HEK293 (cell line): ENCODE results near the gene SLC35C1.
A peak's percentile ranks its signal among the peaks of the same experiment; 100 is the strongest.

ENCODE experiments used
- BCL11A ChIP-seq: fragments of 450-650 bp; formaldehyde crosslinking; IDR thresholded peaks from 2 replicates; pipeline ENCODE4 v1.5.1; 2016; ENCODE audit warnings: low read depth, missing biosample characterization, missing genetic modification characterization
- EGR2 ChIP-seq: fragments of 450-650 bp; formaldehyde crosslinking; IDR thresholded peaks from 2 replicates; pipeline ENCODE4 v1.5.1; 2016; ENCODE audit warnings: low read depth, missing biosample characterization, missing genetic modification characterization
- ZBTB7A ChIP-seq: fragments of 450-650 bp; formaldehyde crosslinking; IDR thresholded peaks from 2 replicates; pipeline ENCODE4 v1.5.1; 2016; ENCODE audit warnings: low read depth, missing biosample characterization, missing genetic modification characterization
- ZNF404 ChIP-seq: fragments of 450-650 bp; formaldehyde crosslinking; IDR thresholded peaks from 2 replicates; pipeline ENCODE4 v1.5.1; 2017; ENCODE audit warnings: missing biosample characterization, missing genetic modification characterization
- TF ChIP-seq, protein P1 (sequence below): fragments of 450-650 bp; formaldehyde crosslinking; IDR thresholded peaks from 2 replicates; pipeline ENCODE4 v1.5.1; 2016; ENCODE audit warnings: missing biosample characterization, missing genetic modification characterization
- TF ChIP-seq, protein P2 (sequence below): fragments of 450-650 bp; formaldehyde crosslinking; IDR thresholded peaks from 2 replicates; pipeline ENCODE4 v1.5.1; 2016; ENCODE audit warnings: missing biosample characterization, missing genetic modification characterization
- TF ChIP-seq, protein P3 (sequence below): fragments of 450-650 bp; IDR thresholded peaks from 2 replicates; pipeline ENCODE4 v1.5.1; 2018; ENCODE audit warnings: missing biosample characterization, mild to moderate bottlenecking, missing genetic modification characterization

DNA sequence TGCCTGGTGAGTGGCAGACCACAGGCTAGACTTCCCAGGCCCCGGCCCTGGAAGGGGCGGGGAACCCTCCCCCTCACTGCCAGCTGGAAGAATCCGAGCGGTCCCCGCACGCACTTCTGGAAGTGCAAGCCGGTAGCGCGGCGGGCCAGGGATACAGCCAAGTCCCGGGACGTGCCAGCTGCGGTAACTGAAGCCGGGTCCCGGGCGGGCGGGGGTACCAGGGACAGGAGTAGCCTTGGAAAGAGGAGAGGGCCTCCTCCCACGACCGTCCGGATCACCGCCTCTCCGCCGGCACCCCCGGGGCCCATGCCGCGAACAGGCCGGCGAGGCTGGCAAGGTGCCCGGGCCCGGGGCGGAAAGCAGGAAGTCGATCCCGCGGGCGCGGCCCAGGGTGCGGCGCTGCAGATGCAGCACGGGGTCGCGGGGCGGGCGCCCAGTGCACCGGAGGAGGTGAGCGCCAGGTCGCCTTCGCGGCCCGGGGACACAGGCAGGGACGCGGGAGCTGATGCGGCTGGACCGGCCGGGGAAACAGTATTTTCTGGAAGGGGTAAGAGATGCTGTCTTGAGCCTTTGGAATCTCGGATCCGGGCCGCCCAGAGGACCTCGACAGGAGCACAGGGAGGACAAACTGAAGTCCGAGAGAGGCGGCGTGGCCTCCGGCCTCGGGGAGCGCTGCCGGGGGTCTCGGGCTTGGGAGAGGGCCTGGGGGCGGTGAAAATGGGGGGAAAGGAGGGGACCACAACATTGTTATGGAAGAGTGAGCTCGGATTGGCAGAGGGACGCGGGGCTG, 783 bp upstream of the SLC35C1 start:
- TF ChIP-seq EGR2 (tag by site-specific recombination) (peak; percentile 48; the same call in 1 of the 2 replicates), ZNF404 (no peak), BCL11A (no peak), ZBTB7A (no peak)
- TF ChIP-seq, protein P1, sequence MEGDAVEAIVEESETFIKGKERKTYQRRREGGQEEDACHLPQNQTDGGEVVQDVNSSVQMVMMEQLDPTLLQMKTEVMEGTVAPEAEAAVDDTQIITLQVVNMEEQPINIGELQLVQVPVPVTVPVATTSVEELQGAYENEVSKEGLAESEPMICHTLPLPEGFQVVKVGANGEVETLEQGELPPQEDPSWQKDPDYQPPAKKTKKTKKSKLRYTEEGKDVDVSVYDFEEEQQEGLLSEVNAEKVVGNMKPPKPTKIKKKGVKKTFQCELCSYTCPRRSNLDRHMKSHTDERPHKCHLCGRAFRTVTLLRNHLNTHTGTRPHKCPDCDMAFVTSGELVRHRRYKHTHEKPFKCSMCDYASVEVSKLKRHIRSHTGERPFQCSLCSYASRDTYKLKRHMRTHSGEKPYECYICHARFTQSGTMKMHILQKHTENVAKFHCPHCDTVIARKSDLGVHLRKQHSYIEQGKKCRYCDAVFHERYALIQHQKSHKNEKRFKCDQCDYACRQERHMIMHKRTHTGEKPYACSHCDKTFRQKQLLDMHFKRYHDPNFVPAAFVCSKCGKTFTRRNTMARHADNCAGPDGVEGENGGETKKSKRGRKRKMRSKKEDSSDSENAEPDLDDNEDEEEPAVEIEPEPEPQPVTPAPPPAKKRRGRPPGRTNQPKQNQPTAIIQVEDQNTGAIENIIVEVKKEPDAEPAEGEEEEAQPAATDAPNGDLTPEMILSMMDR (tag by site-specific recombination) = no peak
- TF ChIP-seq, protein P2, sequence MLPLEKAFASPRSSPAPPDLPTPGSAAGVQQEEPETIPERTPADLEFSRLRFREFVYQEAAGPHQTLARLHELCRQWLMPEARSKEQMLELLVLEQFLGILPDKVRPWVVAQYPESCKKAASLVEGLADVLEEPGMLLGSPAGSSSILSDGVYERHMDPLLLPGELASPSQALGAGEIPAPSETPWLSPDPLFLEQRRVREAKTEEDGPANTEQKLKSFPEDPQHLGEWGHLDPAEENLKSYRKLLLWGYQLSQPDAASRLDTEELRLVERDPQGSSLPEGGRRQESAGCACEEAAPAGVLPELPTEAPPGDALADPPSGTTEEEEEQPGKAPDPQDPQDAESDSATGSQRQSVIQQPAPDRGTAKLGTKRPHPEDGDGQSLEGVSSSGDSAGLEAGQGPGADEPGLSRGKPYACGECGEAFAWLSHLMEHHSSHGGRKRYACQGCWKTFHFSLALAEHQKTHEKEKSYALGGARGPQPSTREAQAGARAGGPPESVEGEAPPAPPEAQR = no peak
- TF ChIP-seq, protein P3, sequence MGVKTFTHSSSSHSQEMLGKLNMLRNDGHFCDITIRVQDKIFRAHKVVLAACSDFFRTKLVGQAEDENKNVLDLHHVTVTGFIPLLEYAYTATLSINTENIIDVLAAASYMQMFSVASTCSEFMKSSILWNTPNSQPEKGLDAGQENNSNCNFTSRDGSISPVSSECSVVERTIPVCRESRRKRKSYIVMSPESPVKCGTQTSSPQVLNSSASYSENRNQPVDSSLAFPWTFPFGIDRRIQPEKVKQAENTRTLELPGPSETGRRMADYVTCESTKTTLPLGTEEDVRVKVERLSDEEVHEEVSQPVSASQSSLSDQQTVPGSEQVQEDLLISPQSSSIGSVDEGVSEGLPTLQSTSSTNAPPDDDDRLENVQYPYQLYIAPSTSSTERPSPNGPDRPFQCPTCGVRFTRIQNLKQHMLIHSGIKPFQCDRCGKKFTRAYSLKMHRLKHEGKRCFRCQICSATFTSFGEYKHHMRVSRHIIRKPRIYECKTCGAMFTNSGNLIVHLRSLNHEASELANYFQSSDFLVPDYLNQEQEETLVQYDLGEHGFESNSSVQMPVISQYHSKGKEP = peak; percentile 86
